Sciatic nerve (tissue), 2 donors: ENCODE results near the gene CORIN. TPM values are rescaled to one million over a fixed set of nuclear protein-coding genes. Genes with fewer than 3 reads are reported as not detected.

Experiments
- ATAC-seq: fragments of 200-7000 bp; cut with Tn5 transposase; one replicate; pipeline ENCODE4 v1.9.1; 2020; ENCODE audit warnings: mild to moderate bottlenecking, moderate library complexity
- DNase-seq: peaks from one replicate; pipeline ENCODE4 v3.0.0-alpha.2; 2020; ENCODE audit warnings: low spot score
- intact Hi-C: fragments of 100-400 bp; cut with DNase I; formaldehyde crosslinking; loops from one replicate; pipeline ENCODE4 v1.14.2; 2022
- total RNA-seq: library from RNA; stranded (reverse); fragmentation: NEBNext Ultra II Directional; extraction: Animal tissue kit (Norgen Biotek cat#: 25700); gene quantifications from one replicate; pipeline ENCODE4 v1.2.1, GENCODE V29; 2021
- donor health status: DM: no; HTN: no; CAD: no.
- donor health status: DM: no; HTN: no; CAD: no.

CORIN gene
- total RNA-seq, 1 donor from 2014 or later: 0.36 TPM

DNA sequence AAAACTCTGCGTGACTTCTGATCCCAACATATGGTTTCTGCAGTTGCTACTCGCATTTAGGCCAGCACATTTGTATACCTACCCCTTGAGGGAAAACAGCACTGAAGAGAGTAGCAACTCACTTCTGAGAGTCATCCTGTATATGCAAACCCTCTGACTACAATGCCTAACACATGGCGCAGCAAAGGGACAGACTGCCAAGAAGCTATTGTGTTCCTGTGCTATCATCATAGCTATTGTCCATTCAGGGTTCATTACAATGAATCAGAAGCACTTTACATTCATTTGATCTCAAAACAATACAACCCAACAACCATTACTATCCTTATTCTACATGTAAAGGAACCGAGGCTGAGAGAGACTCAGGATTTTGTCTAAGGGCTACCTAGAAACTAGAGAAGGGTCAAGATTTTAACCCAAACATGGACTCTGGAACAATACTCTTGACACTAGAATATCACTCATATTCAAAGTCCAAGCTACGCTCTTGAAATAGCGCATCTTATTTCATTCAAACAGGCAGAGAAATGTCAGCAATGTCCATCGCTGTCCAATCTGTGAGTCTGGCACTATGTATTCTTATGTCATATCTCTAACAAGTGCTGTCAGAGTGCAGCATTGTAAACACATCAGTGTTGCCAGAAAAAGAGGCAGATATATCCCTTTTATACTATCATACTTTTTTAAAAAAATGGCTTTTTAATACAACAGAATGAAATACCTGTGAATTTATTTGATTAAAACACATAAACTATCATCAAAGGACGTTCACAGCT is 173.6 kb downstream of the CORIN start:
- DNase-seq: no peak
- no peak for ATAC-seq
- intact Hi-C loops: no loop called here

DNA sequence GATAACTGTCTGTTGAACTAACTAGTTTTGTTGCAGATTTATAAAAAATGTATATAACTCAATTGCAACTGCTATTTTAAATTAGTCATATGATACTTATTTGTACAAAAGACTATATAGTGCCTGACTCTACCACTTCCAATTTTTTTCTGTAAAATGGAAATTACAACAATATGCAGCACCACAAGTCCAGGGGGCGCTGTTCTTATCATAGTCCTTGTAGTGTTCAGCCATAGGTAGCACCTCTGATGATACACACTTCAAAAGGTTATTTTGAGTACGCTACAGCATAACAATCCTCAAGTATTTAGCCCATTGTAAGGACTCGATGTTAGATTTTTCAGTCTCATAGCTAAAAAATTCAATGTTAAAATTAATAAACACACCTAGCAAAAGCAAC is 174.9 kb downstream of the CORIN start:
- DNase-seq: no peak
- no peak for ATAC-seq
- intact Hi-C loops: no loop called here

DNA sequence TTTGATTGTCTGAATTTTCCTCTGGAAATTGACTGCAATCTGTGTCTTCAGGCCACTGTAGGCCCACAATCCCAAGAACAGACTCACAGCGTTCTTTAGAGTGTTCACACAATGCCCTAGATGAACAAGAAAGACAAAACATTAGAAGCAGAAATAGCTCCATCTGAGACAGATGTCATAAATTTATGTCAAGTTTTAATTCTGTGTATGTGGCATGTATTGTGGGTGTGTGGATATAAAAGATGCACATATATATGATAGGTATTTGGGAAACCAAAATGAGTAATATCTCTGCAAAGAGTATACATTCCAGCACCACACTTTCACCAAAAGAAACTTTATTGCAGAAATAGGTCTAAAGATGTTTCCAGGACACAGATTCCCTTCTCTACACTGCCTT is 176.1 kb downstream of the CORIN start:
- intact Hi-C loops: no loop called here
- DNase-seq: no peak

DNA sequence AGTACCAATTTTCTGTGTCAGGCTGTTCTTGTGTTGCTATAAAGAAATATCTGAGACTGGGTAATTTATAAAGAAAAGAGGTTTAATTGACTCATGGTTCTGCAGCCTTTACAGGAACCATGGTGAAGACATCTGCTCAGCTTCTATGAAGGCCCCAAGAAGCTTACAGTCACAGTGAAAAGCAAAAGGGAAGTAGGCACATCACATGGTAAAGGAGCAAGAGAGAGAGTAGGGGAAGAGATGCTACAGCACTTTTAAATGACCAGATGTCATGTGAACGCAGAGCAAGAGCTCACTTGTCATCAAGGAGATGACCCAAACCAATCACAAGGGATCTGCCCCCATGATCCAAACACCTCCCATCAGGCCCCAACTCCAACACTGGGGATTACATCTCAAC is 178.5 kb downstream of the CORIN start:
- ATAC-seq (no peak), DNase-seq (no peak)
- intact Hi-C loops: loop anchor here (1.0 kb wide), 1 partner anchor 39 kb away; no protein-coding TSS in a partner anchor

More for the DNA sequence above, 176.1 kb downstream of the CORIN start:
- ATAC-seq: no peak

DNA sequence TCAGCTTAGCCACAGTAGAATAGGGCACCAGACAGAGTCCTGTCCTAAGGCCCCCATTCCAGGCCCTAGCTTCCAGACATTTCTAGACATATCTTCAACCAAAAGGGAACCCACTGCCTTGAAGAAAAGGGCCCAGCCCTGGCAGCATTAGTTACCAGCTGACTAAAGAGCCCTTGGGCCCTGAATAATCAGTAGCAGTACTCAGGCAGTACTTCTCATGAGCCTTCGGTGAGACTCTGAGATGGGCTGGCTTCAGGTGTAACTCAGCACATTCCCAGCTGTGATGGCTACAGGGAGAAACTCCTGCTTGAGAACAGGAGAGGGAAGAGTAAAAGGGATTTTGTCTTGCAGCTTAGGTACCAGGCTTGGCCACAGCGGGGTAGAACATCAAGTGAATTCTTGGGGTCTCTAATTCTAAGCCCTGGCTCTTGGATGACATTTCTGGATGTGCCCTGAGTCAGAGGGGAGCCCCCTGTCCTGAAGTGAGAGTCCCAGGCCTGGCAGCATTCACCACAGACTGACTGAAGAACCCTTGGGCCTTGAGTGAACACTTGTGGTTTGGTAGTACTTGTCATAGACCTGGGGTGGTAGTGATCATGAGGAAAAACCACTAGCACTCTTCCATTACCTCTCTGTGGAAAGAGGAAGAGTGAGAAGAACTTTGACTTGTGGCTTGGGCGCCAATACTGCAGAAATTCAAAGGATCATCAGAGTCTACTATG is 182.7 kb downstream of the CORIN start:
- ATAC-seq: no peak

DNA sequence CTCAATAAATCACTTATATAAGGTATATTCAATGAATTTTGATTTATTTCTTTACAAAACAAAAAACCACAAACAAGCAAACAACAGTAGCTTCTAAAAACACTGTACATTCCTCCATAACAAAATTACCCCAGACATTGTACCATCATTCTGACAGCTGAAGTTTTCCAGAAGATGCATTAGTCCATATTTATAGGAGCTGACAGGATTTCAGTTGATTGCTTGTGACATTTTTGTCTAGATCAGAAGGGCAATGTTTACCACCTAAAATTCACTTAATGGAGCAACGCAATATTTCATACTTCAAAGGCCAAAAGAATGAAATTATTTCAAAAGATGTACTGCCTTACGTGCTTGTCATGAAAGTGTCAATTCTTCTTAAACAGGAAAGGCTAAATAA is 185.8 kb downstream of the CORIN start:
- intact Hi-C loops: no loop called here
- no peak for ATAC-seq
- no peak for DNase-seq

More for the DNA sequence above, 182.7 kb downstream of the CORIN start:
- no peak for DNase-seq
- intact Hi-C loops: no loop called here

DNA sequence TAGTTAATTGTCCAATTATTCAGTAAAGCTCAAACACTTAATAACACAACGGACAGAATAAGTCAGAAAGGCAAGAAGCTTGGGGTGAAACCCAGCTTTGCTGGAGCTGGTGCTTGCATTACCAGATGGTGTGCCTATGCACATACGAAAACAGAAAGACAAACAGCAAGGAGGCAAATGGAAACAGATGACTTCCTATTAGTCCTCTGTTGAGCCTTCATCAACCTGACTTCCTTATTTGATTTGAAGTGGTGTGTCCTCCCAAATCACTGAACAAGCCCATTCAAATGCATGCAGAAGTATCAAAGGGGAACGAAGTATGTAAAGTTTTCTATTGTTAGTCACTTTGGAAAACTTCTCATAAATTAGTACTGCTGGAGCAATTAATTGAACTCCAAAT is 186.6 kb downstream of the CORIN start:
- DNase-seq (no peak), ATAC-seq (no peak)
- intact Hi-C loops: no loop called here

DNA sequence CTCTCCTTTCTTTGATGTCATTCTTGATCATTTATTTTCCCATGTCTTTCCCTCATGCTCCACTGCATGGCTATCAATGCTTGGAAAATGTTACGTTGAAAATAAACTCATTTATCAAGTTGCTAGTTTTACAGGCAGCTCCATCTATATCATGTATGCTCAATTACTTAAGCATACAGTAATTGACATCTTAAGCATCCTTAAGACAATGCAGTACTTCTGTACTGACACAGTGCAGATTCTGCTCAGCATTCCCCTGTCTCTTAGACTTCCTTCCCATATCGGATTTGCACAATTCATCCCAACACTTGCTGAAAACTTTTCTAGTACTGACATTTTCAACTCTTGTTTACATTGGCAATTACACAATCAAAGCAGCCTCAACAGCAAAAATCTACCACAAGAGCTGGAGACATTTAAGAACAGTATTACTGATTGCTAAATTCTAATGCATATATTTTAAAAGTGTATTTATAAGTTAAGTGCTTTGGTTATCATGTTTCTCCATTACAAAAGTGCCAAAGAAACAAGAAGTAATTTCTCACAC is 187.2 kb downstream of the CORIN start:
- DNase-seq (no peak), ATAC-seq (no peak)
- intact Hi-C loops: no loop called here

DNA sequence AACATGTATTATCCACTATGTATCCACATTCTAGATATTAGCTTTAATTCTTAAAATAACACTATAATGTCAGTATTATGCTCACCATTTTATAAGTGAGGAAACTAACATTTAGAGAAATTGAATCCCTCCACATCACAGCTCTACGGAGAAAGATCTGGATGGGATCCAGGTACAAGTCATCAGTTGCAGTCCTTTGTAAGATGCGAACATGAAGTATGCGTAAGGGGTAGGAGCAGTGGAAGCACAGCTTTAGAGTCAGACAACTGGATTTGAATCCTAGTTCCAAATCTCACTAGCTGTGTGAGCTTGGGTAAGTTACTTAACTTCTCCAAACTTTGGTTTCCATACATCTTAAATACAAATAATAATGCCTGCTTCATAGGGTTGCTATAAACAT is 190.3 kb downstream of the CORIN start:
- DNase-seq: no peak
- no peak for ATAC-seq
- intact Hi-C loops: no loop called here

DNA sequence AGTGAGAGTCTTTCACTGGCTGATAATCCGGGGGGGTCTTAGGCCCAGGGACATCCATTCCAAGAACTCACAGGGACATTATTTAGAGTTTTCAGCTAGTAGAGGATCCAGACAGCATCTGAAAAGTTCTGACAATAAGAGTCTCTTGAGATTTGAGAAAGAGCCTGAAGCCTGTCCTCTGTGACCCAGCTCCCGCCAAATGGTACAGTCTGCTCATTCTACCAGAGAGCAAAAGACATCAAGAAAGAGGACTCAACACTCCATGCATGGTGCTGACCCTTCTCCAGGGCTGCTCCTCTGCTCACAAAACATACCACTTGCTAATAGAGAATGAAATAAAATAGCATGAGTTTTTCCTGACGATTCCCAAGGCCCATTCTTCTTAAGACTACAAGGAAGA is 190.8 kb downstream of the CORIN start:
- ATAC-seq: no peak
- intact Hi-C loops: no loop called here
- DNase-seq: no peak

DNA sequence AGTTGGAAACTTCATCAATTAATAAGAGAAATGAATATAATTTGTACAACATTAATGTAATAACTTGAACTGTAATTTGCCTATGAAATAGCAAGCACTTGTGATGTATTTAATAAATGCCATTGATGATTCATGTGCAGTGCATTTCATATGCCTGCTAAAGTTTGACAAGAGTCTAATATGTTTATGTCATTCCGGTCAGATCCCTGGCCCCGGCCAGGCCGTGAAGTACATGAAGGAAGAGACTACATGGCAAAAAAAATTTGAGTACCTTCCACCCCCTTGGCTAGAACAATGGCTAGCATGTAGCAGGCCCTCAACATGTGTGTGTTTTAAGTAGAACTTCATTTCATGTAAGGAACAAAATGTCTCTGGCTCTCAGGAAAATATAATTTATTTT is 191.5 kb downstream of the CORIN start:
- ATAC-seq (no peak), DNase-seq (no peak)
- intact Hi-C loops: no loop called here

DNA sequence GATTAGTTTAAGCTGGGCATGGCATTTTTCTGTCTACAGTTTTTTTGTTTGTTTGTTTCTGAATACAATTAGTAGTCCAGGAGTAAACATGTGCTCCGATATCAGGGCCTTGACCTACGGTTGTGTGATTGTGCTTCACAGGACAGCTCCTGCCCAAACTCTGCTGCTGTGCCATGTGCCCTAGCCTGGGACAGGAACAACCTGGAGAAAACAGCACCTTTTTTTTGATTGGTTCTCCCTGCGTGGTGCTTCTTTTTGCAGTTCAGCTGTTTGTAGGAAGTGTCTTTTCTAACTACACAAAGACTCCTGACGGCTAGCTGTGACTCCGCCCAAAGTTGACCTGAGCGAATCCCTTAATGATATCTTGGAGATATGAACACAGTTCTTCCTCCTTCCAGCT is 194.0 kb downstream of the CORIN start:
- DNase-seq (no peak), ATAC-seq (no peak)
- intact Hi-C loops: no loop called here

DNA sequence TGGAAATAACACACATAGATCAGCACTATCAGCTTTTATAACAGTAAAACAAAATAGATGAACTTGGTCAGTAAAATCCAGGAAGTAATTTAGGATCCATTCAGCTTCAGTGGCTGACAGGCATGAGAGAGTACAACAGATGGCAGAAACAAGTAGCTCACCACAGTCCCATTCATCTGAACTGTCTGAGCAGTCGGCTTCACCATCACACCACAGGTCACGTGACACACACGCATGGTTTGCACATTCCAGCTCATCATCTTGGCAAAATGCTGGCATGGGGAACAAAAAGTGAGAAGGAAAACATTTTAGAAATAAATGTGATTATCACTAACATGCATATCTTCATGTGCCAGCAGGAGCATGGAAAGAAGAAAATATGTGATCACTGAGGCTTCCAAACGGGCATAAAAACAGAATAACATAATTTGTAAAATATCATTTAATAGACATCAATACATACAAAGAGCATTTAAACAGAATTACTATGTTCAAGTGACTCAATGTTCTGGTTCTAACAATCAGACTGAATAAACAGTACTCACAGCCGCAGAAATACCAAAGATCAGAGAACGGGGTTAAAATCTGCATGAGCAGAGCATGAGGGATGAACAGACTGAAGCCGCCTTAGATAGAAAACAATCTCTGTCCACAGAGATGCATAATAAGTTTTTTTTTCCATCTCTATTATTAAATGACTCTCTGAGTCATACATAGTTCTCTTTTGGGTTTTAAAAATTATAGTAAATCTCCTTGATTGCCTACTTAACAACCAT is 194.7 kb downstream of the CORIN start:
- ATAC-seq (no peak), DNase-seq (no peak)
- intact Hi-C loops: no loop called here

DNA sequence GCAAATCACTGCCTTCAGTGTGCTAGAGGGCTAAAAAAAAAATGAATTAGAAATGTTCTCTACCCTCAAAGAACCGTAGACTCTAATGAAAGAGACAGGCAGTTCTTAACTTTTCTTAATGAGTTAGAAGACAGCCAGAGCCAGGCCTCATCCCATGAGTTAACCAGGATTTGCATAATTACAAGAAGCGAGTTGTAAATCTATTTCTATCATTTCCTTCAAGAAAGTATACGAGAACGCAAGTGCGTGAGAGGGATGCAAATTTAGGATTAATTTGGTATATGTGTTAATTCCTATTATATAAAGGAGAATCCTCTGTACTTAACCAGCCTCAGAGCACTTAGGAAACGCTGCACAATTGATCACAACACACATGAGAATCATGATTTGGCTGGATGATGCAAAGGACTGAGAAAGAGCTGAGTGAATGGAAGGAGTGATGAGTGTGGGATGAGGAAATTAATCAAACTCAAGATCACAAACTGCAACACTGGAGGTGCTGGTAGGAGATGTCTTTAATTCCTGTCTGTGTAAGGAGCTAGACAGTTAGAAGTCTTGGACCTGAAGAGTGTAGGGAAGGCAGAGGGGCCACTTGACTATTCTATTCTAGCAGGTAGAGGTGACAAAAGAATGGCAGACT is 195.6 kb downstream of the CORIN start:
- intact Hi-C loops: no loop called here
- no peak for ATAC-seq
- DNase-seq: no peak

DNA sequence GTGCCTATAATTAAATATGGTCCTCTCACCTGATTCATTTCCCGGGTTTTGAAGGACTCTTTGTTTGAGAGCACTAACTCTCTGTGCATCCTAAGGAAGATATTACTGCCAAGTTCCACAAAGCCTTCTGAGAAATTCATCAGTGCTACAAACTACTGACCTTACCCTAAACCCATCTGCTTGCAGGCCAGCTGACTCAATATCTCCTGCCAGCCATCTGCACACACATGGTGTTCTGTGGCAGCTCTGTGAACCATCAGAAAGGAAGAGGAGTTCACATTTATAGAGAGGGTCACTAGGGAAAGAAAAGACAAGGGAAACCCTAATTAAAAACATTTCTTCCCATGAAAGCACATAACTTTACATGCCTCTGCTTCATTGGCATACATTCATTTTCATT is 196.1 kb downstream of the CORIN start:
- DNase-seq (no peak), ATAC-seq (peak; percentile 79)
- intact Hi-C loops: no loop called here

DNA sequence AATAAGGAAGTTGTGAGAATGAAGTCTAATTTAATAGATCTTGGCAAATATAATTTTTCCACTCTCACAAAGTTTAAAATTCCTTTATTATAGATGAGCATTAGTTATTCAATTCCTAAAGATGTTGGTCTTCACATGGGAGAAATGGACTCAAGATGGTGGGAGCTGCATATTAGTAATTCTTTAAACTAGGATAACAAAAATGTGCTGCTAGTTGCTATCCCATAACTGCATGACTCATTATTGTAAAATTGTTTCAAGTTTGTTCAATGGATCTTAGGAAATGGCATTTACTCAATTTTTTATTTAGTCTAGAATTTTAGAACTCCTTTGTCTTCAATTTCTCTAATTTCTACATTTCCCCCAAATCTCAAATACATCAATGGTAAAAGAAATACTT is 197.0 kb downstream of the CORIN start:
- ATAC-seq (no peak), DNase-seq (no peak)
- intact Hi-C loops: no loop called here

DNA sequence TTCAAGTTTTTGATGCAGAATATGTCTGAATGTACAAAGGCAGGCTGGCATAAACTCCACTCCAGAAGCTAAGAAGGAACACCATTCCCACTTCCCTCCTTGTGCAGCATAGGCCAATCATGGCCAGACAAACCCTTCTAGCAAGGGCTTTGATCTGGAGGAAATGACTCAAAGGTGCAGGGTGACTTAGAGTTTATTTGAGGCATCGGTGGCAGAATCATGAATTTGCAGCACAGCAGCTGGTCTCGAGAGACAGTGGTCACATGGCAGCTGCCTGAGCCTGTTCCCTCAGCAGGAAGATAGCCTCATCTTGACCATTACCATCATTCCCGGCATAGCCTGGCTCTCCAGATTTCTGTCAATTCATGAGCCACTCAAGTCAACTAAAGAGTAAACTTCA is 198.3 kb downstream of the CORIN start:
- intact Hi-C loops: no loop called here
- no peak for DNase-seq
- no peak for ATAC-seq

DNA sequence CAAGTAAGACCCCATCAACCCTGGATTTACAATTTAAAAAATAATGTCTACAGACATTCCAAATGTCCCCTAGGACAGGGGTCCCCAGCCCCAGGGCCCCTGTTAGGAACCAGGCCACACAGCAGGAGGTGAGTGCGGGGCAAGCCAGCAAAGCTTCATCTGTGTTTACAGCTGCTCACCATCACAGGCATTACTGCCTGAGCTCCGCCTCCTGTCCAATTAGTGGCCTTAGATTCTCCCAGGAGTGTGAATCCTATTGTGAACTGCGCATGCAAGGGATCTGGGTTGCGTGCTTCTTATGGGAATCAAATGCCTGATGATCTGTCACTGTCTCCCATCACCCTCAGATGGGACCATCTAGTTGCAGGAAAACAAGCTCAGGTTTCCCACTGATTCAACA is 206.7 kb downstream of the CORIN start:
- intact Hi-C loops: no loop called here

DNA sequence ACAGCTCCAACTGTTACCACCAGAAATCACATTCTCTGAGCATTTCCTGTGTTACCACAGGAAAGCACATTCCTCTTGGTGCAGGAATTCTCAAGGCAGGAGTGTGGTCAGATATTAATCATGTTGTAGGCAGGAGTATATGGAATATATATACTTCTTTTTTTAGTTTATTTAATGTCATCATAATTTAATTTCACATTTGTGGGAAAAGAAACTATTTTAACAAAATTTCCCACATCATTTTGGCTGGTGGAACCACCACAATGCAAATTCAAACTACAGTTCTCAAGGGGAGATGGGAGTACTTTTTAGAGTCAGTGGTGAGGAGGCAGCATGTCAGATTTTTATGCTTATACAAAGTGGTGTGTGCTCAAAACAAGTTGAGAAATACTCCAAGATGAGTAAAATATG is 213.8 kb downstream of the CORIN start:
- intact Hi-C loops: no loop called here

More for the DNA sequence above, 206.7 kb downstream of the CORIN start:
- no peak for ATAC-seq
- DNase-seq: no peak

More for the DNA sequence above, 213.8 kb downstream of the CORIN start:
- no peak for DNase-seq
- ATAC-seq: no peak
